ENCODE measurements around the gene C1orf167. TPM values are rescaled to one million over a fixed set of nuclear protein-coding genes. Genes with fewer than 3 reads are reported as not detected.

C1orf167 gene
- total and polyA plus RNA-seq, 9 donors: 3.1 to 24.9 (median 12.8) TPM

DNA sequence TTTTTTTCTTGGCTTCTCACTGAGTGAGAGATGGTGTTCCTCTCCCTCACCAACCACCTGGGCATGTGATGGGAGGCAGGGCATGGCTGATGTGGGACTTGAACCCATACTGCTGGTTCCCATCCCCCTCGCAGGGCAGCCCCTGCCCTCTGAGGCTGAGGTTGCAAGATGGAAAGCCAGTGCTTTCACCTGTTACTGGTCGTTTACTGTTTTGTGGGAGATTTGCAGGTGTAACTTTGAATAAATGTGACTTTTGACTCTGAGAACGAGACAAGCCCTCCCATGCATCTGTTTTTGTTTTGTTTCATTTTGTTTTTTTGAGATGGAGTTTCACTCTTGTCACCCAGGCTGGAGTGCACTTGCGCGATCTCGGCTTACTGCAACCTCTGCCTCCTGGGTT is 21.6 kb downstream of the C1orf167 start:
- H3K4me1 ChIP-seq (ENCODE audit: control insufficient read depth, insufficient read depth, low read length): peaks cover 42% of the 10 kb centered on the region
- 83% methylated on average over 1 of the region's 6 CpGs for WGBS (ENCODE audit: insufficient coverage)
- H3K36me3 ChIP-seq (ENCODE audit: control insufficient read depth, insufficient read depth, low read length): peaks cover 6% of the 10 kb centered on the region
- H3K27me3 ChIP-seq (ENCODE audit: control insufficient read depth, insufficient read depth, low read length): no peaks in the 10 kb centered on the region
- no peak overlapping the region for H3K4me3 ChIP-seq (ENCODE audit: low read length)
- H3K27ac ChIP-seq (ENCODE audit: low read length): no peak overlapping the region
- no peak for DNase-seq
- H3K9me3 ChIP-seq (replicated peaks; ENCODE audit: control insufficient read depth, low read depth, low read length): no peaks in the 10 kb centered on the region

- no peaks in the 10 kb centered on the region for H3K27me3 ChIP-seq (ENCODE audit: control insufficient read depth, insufficient read depth, low read length)
- WGBS (ENCODE audit: insufficient coverage): 75% methylated on average over 17 of the region's 21 CpGs
- DNase-seq: no peak
- no peaks in the 10 kb centered on the region for H3K9me3 ChIP-seq (replicated peaks; ENCODE audit: control insufficient read depth, low read depth, low read length)
- peaks cover 10% of the 10 kb centered on the region for H3K36me3 ChIP-seq (ENCODE audit: control insufficient read depth, insufficient read depth, low read length)
- peaks cover 51% of the 10 kb centered on the region for H3K4me1 ChIP-seq (ENCODE audit: control insufficient read depth, insufficient read depth, low read length)
- peak overlapping the region; percentile 28 for H3K4me3 ChIP-seq (ENCODE audit: low read length)
- peak overlapping the region; percentile 29 for H3K27ac ChIP-seq (ENCODE audit: low read length)
Observed at GRCh38 chr1:11784256-11784992, 22.4 kb downstream of the C1orf167 start.

DNA sequence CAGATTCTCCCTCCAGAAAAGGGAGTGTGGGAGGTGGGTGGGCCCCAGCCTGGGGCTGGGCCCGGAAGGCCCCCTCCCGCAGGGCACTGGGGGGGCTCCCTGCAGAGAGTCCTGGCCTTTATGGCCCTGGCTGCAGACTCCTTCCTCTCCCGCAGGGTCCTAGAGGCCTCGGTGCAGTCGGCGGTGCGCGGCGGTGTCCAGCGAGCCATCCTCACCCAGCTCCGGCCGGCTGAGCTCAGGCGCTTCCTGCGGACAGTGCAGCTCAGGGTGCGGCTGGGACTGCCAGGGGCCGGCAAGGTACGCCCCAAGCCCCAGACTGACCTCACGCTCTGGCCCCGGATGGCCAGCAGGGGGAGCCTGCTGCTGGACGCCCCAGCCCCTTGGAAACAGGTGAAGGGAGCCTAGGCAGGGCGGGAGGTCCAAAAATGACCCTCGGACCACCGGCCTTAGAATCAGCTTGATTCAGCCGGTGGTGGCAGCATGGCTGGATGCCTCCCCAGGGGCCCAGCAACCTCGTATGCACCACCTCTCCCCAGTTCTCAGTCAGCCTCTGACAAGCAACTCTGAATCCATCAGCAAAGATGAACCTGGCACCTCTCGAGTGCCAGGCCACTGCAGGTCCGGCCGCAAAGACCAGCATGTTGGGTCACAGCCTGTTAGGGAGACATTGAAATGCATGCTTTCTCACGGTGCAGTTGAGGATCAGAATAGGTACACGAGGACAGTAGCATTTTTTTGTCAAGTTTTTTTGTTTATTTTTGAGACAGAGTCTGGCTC is 23.2 kb downstream of the C1orf167 start:
- H3K27ac ChIP-seq (ENCODE audit: low read length): peak overlapping the region; percentile 13
- H3K36me3 ChIP-seq (ENCODE audit: control insufficient read depth, insufficient read depth, low read length): peaks cover 18% of the 10 kb centered on the region
- peaks cover 58% of the 10 kb centered on the region for H3K4me1 ChIP-seq (ENCODE audit: control insufficient read depth, insufficient read depth, low read length)
- DNase-seq: peak; percentile 67
- 8% methylated on average over 21 of the region's 30 CpGs for WGBS (ENCODE audit: insufficient coverage)
- H3K4me3 ChIP-seq (ENCODE audit: low read length): peak overlapping the region; percentile 28
- H3K9me3 ChIP-seq (replicated peaks; ENCODE audit: control insufficient read depth, low read depth, low read length): no peaks in the 10 kb centered on the region
- H3K27me3 ChIP-seq (ENCODE audit: control insufficient read depth, insufficient read depth, low read length): no peaks in the 10 kb centered on the region

DNA sequence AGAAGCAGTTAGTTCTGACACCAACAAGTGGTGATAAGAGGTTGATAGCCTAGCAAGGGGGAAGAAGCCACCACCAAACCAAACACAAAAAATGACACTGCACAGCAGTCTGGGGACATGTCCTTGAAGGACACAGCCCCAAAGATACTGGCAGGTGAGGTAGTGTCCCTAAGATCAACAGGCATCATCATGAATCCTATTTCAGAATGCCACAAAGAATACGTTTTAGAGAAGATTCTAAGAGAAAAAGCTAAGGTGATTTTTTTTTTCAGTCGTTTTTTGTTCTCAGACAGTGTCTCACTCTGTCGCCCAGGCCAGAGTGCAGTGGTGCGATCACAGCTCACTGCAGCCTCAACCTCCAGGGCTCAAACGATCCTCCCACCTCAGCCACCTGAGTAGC is 24.2 kb downstream of the C1orf167 start:
- Histone ChIP-seq H3K36me3 (ENCODE audit: control insufficient read depth, insufficient read depth, low read length) (peaks cover 28% of the 10 kb centered on the region), H3K4me1 (ENCODE audit: control insufficient read depth, insufficient read depth, low read length) (peaks cover 68% of the 10 kb centered on the region), H3K9me3 (replicated peaks; ENCODE audit: control insufficient read depth, low read depth, low read length) (no peaks in the 10 kb centered on the region), H3K27ac (ENCODE audit: low read length) (peak overlapping the region; percentile 96), H3K4me3 (ENCODE audit: low read length) (no peak overlapping the region), H3K27me3 (ENCODE audit: control insufficient read depth, insufficient read depth, low read length) (no peaks in the 10 kb centered on the region)
- DNase-seq: no peak
- 58% methylated on average over 3 of the region's 5 CpGs for WGBS (ENCODE audit: insufficient coverage)

- 10% methylated on average over 14 of the region's 16 CpGs for WGBS (ENCODE audit: insufficient coverage)
- DNase-seq: peak; percentile 81
Observed at GRCh38 chr1:11787251-11787803, 25.3 kb downstream of the C1orf167 start.

DNA sequence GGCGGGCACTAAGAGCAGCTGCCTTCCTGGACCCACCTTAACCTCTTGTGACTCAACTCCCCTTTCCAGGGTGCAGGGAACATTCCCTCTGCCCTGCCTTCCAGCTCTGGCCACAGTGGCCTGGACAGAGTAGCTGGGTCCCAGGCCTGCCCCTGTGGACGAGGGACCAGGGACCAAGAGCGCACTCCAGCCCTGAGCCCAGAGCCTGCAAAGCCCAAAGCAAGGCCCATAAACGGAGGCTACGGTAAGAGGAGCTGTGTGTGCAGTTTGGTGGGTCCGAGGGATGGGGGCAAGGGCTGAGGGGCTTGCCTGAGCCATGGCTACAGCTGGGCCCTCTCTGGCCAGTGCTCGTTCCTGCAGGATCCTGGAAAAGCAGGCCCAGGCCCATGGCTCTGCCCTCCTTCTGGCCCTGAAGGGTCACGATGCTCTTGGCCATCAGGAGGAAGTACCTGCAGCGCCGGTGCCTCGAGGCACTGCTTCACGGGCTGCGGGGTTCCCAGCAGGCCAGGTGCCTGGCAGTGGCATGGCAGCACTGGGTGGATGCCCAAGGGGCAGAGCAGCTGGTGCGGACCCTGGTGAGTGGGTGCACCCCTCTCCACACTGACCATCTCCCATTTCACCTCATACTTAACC is 25.9 kb downstream of the C1orf167 start:
- Histone ChIP-seq H3K27me3 (ENCODE audit: control insufficient read depth, insufficient read depth, low read length) (no peaks in the 10 kb centered on the region), H3K4me3 (ENCODE audit: low read length) (peak overlapping the region; percentile 38), H3K4me1 (ENCODE audit: control insufficient read depth, insufficient read depth, low read length) (peaks cover 85% of the 10 kb centered on the region), H3K27ac (ENCODE audit: low read length) (peak overlapping the region; percentile 96), H3K9me3 (replicated peaks; ENCODE audit: control insufficient read depth, low read depth, low read length) (no peaks in the 10 kb centered on the region), H3K36me3 (ENCODE audit: control insufficient read depth, insufficient read depth, low read length) (peaks cover 44% of the 10 kb centered on the region)
- DNase-seq: no peak
- WGBS (ENCODE audit: insufficient coverage): 71% methylated on average over 13 of the region's 14 CpGs

More at GRCh38 chr1:11787251-11787803, 25.3 kb downstream of the C1orf167 start:
- Histone ChIP-seq H3K4me3 (ENCODE audit: low read length) (peak overlapping the region; percentile 38), H3K36me3 (ENCODE audit: control insufficient read depth, insufficient read depth, low read length) (peaks cover 39% of the 10 kb centered on the region), H3K4me1 (ENCODE audit: control insufficient read depth, insufficient read depth, low read length) (peaks cover 80% of the 10 kb centered on the region), H3K27me3 (ENCODE audit: control insufficient read depth, insufficient read depth, low read length) (no peaks in the 10 kb centered on the region), H3K27ac (ENCODE audit: low read length) (peak overlapping the region; percentile 96), H3K9me3 (replicated peaks; ENCODE audit: control insufficient read depth, low read depth, low read length) (no peaks in the 10 kb centered on the region)

DNA sequence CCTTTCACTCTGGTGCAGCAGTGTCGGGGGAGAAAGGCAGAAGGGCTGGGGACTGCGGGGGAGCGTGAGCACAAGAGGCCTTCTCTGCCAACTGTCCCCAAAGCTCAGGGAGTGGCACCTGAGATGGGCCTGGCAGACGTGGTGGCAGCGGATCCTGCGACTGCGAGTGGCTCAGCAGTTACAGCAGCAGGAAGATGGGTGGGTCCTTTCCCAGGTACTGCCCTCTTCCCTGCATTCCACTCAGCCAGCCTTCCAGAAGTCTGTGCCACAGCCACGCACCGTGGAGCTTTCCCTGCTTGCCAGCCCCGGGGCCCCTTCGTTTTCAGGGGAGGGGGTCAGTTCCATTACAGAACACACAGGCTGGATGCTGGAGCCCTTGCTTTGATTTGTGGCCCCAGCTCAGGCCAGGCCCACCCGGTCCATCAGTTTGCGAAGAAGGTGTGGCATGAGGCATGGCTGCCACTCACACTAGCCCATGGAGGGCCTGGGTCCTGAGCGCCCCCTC is 26.6 kb downstream of the C1orf167 start:
- Histone ChIP-seq H3K4me1 (ENCODE audit: control insufficient read depth, insufficient read depth, low read length) (peaks cover 85% of the 10 kb centered on the region), H3K9me3 (replicated peaks; ENCODE audit: control insufficient read depth, low read depth, low read length) (no peaks in the 10 kb centered on the region), H3K27me3 (ENCODE audit: control insufficient read depth, insufficient read depth, low read length) (no peaks in the 10 kb centered on the region), H3K36me3 (ENCODE audit: control insufficient read depth, insufficient read depth, low read length) (peaks cover 48% of the 10 kb centered on the region), H3K27ac (ENCODE audit: low read length) (peak overlapping the region; percentile 96), H3K4me3 (ENCODE audit: low read length) (peak overlapping the region; percentile 38)
- no peak for DNase-seq
- 80% methylated on average over 13 of the region's 14 CpGs for WGBS (ENCODE audit: insufficient coverage)

DNA sequence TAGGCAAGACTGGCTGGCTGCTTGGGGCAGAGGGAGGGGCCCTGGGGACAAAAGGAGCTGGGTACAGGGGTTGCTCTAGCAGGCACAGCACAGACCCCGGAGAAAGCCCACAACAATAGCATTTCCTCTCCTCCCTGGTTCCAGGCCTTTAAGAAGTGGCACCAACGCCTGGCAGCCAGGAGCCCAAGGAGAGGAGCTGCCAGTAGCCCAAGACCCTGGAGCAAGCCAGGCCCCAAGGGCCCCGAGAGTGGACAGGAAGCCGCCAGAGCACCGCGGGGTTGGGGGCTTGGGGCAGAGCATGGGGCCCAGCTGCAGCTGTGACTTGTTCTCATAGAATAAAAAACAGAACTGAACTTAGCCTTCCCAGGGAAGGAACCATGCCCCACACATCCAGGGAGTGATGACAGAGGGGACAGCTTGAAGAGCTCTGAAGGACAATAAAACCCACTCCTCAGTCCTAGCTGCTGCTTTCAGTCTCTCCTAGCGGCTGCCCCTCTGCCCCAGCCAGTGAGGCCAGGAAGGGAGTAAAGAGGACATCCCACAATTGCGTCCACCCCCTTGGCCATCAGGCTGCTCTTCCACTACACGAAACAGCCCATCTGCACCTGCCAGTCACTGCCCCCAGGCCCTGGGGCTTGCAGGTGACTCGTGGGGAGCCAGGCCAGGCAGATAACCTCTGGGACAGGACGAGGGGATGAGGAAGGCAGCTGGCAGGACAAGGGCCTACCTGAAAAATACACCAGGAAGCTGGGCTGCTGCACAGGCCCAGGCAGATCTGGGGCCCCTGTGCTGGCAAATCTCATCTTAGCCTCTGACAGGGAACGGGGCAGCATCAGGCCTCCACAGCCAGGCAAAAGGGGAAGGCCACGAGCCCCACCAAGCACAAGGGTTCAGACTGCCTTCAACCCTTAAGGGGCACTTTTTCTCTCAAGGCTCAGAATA is 27.4 kb downstream of the C1orf167 start:
- Histone ChIP-seq H3K27me3 (ENCODE audit: control insufficient read depth, insufficient read depth, low read length) (no peaks in the 10 kb centered on the region), H3K9me3 (replicated peaks; ENCODE audit: control insufficient read depth, low read depth, low read length) (no peaks in the 10 kb centered on the region), H3K36me3 (ENCODE audit: control insufficient read depth, insufficient read depth, low read length) (peaks cover 56% of the 10 kb centered on the region), H3K27ac (ENCODE audit: low read length) (peak overlapping the region; percentile 96), H3K4me1 (ENCODE audit: control insufficient read depth, insufficient read depth, low read length) (peaks cover 84% of the 10 kb centered on the region), H3K4me3 (ENCODE audit: low read length) (peak overlapping the region; percentile 38)
- 46% methylated on average over 6 of the region's 13 CpGs for WGBS (ENCODE audit: insufficient coverage)
- no peak for DNase-seq

Measured in muscle of leg (tissue), 11 donors.